Limb (tissue), 2 donors: ENCODE data around the gene INPP4B.

Source experiments
- DNase-seq, 2 donors: peaks; one replicate each; pipeline ENCODE4 v3.0.0-alpha.2; 2016; ENCODE audit errors: extremely low spot score in 2 of 2

Gene INPP4B

DNA sequence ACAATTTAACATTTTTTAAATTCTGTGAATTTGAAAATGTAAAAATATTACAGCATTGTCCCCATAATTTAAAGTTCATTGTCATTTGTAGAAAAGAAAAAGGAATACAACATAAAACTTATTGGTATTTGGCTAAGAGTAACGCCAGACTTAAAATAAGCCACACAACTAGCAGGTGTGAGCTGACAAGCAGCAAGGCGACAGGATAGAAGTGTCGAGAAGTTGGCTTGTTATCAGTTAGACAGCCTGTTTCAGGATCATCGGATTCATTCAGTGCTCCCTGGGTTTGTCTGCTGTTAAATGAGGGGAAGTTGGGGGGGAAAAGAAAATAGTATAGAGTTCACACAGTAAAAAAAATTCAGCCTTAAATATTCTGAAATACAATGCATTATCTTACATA, 816.1 kb downstream of the INPP4B start:
- no peak for DNase-seq

DNA sequence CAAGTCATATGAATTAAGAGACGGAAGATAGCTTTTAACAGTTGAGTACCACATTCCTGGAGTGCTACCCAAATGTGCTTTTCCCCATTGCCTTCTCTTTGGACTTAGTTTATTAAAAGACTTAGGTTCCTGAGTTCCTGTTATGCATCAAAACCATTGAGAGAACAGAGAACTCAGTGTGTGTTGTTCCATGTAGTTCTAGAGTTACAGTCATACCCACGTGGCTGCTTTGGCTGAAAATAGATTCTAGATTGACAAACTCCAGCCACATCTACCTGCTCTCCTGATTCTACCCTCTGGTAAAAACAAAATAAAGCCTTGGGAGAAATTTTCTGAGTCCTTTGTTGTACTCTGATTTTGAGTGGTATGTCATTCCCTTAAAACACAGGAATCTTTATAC, 824.3 kb downstream of the INPP4B start:
- DNase-seq = no peak

DNA sequence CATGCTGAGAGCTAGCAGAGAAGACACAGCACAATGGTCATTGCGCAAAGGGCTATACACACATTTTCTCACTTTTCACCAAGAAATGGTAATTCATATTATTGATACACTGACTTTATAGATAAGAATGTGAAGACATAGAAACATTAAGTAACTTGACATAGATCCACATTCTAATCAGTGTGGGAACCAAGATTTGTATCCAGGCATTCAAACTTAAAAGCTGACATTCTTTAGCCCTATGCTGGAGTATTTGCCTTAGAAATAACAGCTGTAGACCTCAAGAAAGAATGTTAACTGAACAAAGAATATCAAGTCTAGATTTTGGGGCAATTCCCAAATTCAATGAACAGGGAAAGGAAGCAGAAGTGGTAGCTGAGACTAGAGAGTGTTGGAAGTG, 824.9 kb downstream of the INPP4B start:
- no peak for DNase-seq

DNA sequence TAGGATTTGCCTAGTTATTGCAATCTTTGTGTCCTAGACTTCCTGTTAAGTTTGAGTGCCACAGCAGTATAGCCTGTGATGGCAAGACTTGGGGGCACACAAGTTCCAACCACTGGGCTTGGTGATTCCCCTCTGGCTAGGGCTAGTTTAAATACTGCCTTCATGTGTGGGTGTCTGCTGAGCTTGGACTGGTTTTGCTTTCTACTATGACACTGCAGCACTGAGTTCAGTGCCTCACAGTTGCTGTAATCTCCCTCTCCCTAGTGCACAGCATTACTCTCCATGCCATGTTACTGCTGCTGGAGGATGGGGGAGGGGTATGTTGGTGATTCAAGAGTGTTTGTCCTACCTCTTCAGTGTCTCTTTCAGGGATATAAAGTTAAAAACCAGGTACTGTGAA, 830.1 kb downstream of the INPP4B start:
- DNase-seq = no peak

DNA sequence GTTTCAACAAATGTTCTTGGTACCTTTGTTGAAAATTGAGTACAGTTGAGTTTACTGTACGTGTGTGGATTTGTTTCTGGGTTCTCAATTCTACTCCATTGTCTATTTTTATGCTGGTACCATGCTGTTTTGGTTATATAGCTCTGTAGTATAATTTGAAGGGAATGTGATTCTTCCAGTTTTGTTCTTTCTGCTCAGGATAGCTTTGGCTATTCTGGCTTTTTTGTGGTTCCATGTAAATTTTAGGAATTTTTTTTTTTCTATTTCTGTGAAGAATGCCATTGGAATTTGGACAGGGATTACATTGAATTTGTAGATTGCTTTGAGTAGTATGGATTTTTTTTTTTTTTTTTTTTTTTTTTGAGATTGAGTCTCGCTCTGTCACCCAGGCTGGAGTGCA, 836.4 kb downstream of the INPP4B start:
- DNase-seq = no peak

DNA sequence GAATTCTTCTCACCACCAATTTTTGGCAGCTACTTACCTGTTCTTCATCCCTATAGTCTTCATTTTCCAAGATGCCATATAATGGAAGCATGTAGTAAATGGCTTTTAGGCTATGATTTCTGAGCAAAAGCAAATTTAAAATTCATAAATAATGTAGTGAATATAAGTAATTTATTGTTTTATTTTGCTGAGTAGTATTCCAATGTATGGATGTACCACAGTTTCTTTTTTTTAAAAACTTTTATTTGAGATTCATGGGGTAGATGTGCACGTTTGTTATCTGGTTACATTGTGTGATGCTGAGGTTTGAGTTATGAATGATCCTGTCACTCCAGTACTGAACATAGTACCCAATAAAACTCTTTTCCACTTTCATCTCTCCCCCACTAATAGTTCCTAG, 840.6 kb downstream of the INPP4B start:
- no peak for DNase-seq

DNA sequence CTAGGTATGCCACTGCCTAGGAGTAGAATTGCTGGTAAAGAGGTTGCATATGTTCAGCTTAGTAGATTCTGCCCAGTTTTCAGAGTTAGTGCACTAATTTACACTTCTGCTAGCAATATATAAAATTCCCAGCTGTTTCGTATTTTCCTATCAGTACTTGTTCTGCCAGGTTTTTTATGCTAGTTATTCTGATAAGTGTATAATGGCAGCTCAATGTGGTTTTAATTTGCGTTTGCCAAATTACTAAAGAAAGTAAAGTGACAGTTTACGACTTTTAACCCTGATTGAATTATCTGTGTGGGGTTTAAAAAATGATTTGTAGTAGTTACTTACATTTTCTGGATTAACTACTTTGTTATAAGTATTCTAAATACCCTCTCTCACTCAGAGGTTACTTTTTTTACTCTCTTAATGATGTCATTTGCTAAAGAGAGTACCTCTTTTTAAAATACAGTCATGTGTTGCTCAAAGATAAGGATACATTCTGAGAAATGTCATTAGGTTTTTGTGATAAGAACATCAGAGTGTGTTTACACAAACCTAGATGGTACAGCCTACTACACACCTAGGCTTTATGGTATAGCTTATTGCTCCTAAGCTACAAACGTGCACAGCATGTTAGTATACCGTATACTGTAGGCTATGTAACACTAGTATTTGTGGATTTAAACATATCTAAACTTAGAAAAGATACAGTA, 846.5 kb downstream of the INPP4B start:
- no peak for DNase-seq

DNA sequence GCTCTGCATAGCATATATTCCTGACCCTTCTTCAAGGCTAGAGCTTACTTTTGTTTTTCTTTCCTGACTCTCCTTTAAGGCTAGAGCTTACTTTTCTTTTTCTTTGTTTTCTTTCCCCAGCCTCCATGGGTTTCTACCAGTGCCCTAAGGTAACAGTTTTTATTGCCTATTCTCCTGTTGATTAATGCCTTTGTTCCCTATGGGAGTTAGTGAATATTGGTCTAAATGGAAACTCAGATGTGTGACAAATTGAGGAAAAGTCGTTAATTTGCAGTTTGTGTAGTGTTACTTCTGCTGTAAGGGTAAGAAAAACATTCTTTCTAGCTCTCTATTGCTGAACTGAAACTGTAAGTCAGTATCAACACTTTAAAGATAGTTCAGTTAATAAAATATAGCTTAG, 851.0 kb downstream of the INPP4B start:
- DNase-seq = no peak

DNA sequence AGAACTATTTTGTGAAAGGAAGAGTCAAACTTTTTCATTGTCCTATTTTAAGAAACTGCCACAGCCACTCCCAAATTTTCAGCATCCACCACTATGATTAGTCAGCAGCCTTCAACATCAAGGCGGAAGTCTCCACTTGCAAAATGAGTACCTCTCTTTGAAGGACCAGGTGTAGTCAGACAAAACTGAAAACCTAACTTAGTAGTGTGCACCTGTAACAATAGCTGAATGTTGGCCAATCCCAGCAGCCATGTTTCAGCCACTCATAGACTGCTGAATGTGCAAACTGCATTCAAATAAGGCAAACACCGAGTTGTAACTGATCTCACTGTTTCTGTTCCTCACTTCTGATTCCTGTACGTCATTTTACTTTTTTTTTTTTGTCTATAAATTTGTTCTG, 868.7 kb downstream of the INPP4B start:
- DNase-seq = no peak
